ENCODE data around the gene SECTM1.

GRCh38 chr17:82365606-82366295, 32.2 kb upstream of the SECTM1 start:
- no peak for TF ChIP-seq CEBPB (tag; IDR thresholded peaks at IDR 0.05)
- TF ChIP-seq TCF7L2 (IDR thresholded peaks at IDR 0.05; ENCODE audit: low read depth, low read length) = no peak
- TF ChIP-seq ZNF3 (CRISPR knock-in tag; IDR thresholded peaks at IDR 0.05) = no peak
- no peak for TF ChIP-seq NONO (IDR thresholded peaks at IDR 0.05; ENCODE audit: low read depth in 2 of 2, low read length in 1 of 2)
- no peak for TF ChIP-seq HNRNPK (IDR thresholded peaks at IDR 0.05; ENCODE audit: low read depth, low read length, poor library complexity, severe bottlenecking)
- no peak for TF ChIP-seq TAF1 (IDR thresholded peaks at IDR 0.05; ENCODE audit: control insufficient read depth, extremely low read depth, insufficient read depth, low read length, severe bottlenecking)
- no peak for TF ChIP-seq SNRNP70 (optimal IDR thresholded peaks at IDR 0.05; ENCODE audit: low read depth, low read length)
- no peak for TF ChIP-seq POLR2A (conservative IDR thresholded peaks at IDR 0.05)
- no peak for TF ChIP-seq GATA2 (CRISPR knock-in tag; IDR thresholded peaks at IDR 0.05)
- no peak for TF ChIP-seq RAD21 (CRISPR knock-in tag; conservative IDR thresholded peaks at IDR 0.05 in 1 of 2, IDR thresholded peaks at IDR 0.05 in 1 of 2)
- no peak for TF ChIP-seq CTCF (IDR thresholded peaks at IDR 0.05 in 2 of 3, conservative IDR thresholded peaks at IDR 0.05 in 1 of 3; ENCODE audit: insufficient read depth in 2 of 3, low read depth in 1 of 3, low read length in 3 of 3)
- no peak for TF ChIP-seq MCM3 (IDR thresholded peaks at IDR 0.05)
- TF ChIP-seq NRF1 (conservative IDR thresholded peaks at IDR 0.05 in 1 of 2, IDR thresholded peaks at IDR 0.05 in 1 of 2) = no peak
- TF ChIP-seq CC2D1A (IDR thresholded peaks at IDR 0.05) = no peak
